Keratinocyte (primary cell): ENCODE data around the gene PTPA. TPM values are rescaled to one million over a fixed set of nuclear protein-coding genes. Genes with fewer than 3 reads are reported as not detected.

Experiments
- DNase-seq: peaks from one replicate; pipeline ENCODE4 v3.0.0-alpha.2; 2011; ENCODE audit warnings: low read depth, missing footprints, low spot score
- FAIRE-seq: peaks from 2 replicates; lab custom pipeline; 2011; peaks lifted over from hg19 to GRCh38; lab: Jason Lieb, UNC
- H2AFZ ChIP-seq: 2 replicates; pipeline ENCODE4 v1.6.0; 2012; ENCODE audit warnings: low read length, control low read depth, inconsistent platforms; ENCODE audit not compliant: control insufficient read depth
- H3K27ac ChIP-seq: 2 replicates; pipeline ENCODE4 v1.5.1; 2011; ENCODE audit warnings: low read length; ENCODE audit not compliant: control insufficient read depth, insufficient read depth
- H3K27me3 ChIP-seq: 3 replicates; pipeline ENCODE4 v1.6.0; 2011; ENCODE audit warnings: low read length; ENCODE audit not compliant: control insufficient read depth, insufficient read depth; ENCODE audit errors: extremely low read depth
- H3K36me3 ChIP-seq, 2 experiments: 2 replicates in 1 of 2; 3 replicates in 1 of 2; pipeline ENCODE4 v1.5.1; 2011; ENCODE audit warnings: low read length in 2 of 2, mild to moderate bottlenecking in 1 of 2; ENCODE audit not compliant: control insufficient read depth in 2 of 2, insufficient read depth in 2 of 2; ENCODE audit errors: extremely low read depth in 1 of 2
- H3K4me1 ChIP-seq: 3 replicates; pipeline ENCODE4 v1.5.1; 2011; ENCODE audit warnings: low read length; ENCODE audit not compliant: control insufficient read depth, insufficient read depth; ENCODE audit errors: extremely low read depth
- H3K4me2 ChIP-seq: 3 replicates; pipeline ENCODE4 v1.6.0; 2011; ENCODE audit warnings: low read depth, low read length; ENCODE audit not compliant: control insufficient read depth, insufficient read depth; ENCODE audit errors: extremely low read depth
- H3K4me3 ChIP-seq, 3 experiments: fragments of 200-600 bp in 1 of 3; sonication (generic) in 1 of 3; 2 replicates in 2 of 3; 3 replicates in 1 of 3; pipeline ENCODE4 v1.5.1; 2011 to 2016; ENCODE audit warnings: low read length in 3 of 3, mild to moderate bottlenecking in 3 of 3, control low read depth in 2 of 3, inconsistent platforms in 1 of 3, low read depth in 1 of 3, mixed read lengths in 1 of 3, mixed run types in 1 of 3, moderate library complexity in 1 of 3; ENCODE audit not compliant: control insufficient read depth in 2 of 3, insufficient read depth in 2 of 3; ENCODE audit errors: extremely low read depth in 1 of 3
- H3K79me2 ChIP-seq: 2 replicates; pipeline ENCODE4 v1.6.0; 2012; ENCODE audit warnings: low read length; ENCODE audit not compliant: control insufficient read depth, insufficient read depth
- H3K9ac ChIP-seq: 3 replicates; pipeline ENCODE4 v1.6.0; 2011; ENCODE audit warnings: low read length; ENCODE audit not compliant: control insufficient read depth, insufficient read depth; ENCODE audit errors: extremely low read depth
- H3K9me1 ChIP-seq: 3 replicates; pipeline ENCODE4 v1.6.0; 2011; ENCODE audit warnings: low read length; ENCODE audit not compliant: control insufficient read depth, insufficient read depth; ENCODE audit errors: extremely low read depth
- H3K9me3 ChIP-seq: 2 replicates; pipeline ENCODE4 v1.5.1; 2012; ENCODE audit warnings: low read depth, low read length; ENCODE audit not compliant: control insufficient read depth
- H4K20me1 ChIP-seq: 3 replicates; pipeline ENCODE4 v1.6.0; 2011; ENCODE audit warnings: low read length; ENCODE audit not compliant: control insufficient read depth, insufficient read depth; ENCODE audit errors: extremely low read depth
- CTCF ChIP-seq, 3 experiments: IDR thresholded peaks in 1 of 3; conservative IDR thresholded peaks in 1 of 3; optimal IDR thresholded peaks in 1 of 3; 2 replicates in 2 of 3; 3 replicates in 1 of 3; pipeline versions ENCODE3 to v1.5.1; 2011; ENCODE audit warnings: low read length in 3 of 3, mild to moderate bottlenecking in 3 of 3, moderate library complexity in 2 of 3, control low read depth in 1 of 3, inconsistent platforms in 1 of 3; ENCODE audit not compliant: insufficient read depth in 2 of 3; ENCODE audit errors: extremely low read depth in 1 of 3
- EZH2 ChIP-seq: IDR thresholded peaks from one replicate; pipeline ENCODE4 v1.6.1; 2012; ENCODE audit warnings: inconsistent platforms, mild to moderate bottlenecking, low read length, moderate library complexity
- dilution Hi-C: fragments of 300-500 bp; cut with MboI; formaldehyde crosslinking; loops from one replicate; pipeline ENCODE4 v1.7.0; 2020; ENCODE audit warnings: low sequenced_read_pairs; ENCODE audit not compliant: extremely low pct_ligation_motif_present
- polyA plus RNA-seq, 5 experiments: library from polyadenylated mRNA; depleted of rRNA in 3 of 5; stranded (reverse) in 3 of 5; stranded (forward) in 1 of 5; unstranded in 1 of 5; fragments of >200 nt; gene quantifications; 1 replicate in 1 of 5; 2 replicates in 3 of 5; 3 replicates in 1 of 5; pipeline versions ENCODE4 v1.2.1 to v1.2.3, GENCODE V29; 2011 to 2012; ENCODE audit warnings: missing spikeins in 2 of 5, low read depth in 1 of 5, low replicate concordance in 1 of 5

Gene PTPA
- polyA plus RNA-seq, 1 donor (not counting 4 experiments of a cell fraction or from before 2014, with no cell fraction given): 98.0 TPM

- Histone ChIP-seq H3K9me1 (no peaks in the 10 kb centered on the region), H4K20me1 (no peaks in the 10 kb centered on the region), H3K9me3 (no peaks in the 10 kb centered on the region), H3K27me3 (no peaks in the 10 kb centered on the region), H3K36me3 (peaks cover 22 to 37% of the 10 kb centered on the region in 2 experiments), H3K4me3 (no peak overlapping the region), H2AFZ (no peak overlapping the region), H3K4me2 (no peak overlapping the region), H3K27ac (no peak overlapping the region), H3K79me2 (no peaks in the 10 kb centered on the region), H3K4me1 (no peaks in the 10 kb centered on the region), H3K9ac (no peak overlapping the region)
- DNase-seq (no peak), FAIRE-seq (no peak)
- dilution Hi-C loops: no loop called here
- no peak for TF ChIP-seq CTCF (optimal IDR thresholded peaks at IDR 0.05 in 1 of 3, IDR thresholded peaks at IDR 0.05 in 1 of 3, conservative IDR thresholded peaks at IDR 0.05 in 1 of 3; ENCODE audit: extremely low read depth in 1 of 3, insufficient read depth in 2 of 3, low read length in 3 of 3)
- TF ChIP-seq EZH2: no peak
Measured at GRCh38 chr9:129064499-129064908, 46.7 kb upstream of the PTPA start.

- H3K4me1 ChIP-seq: no peaks in the 10 kb centered on the region
- no peaks in the 10 kb centered on the region for H3K9me1 ChIP-seq
- peaks cover 15 to 24% of the 10 kb centered on the region in 2 experiments for H3K36me3 ChIP-seq
- H3K27ac ChIP-seq: no peak overlapping the region
- H2AFZ ChIP-seq: no peak overlapping the region
- no peaks in the 10 kb centered on the region for H4K20me1 ChIP-seq
- dilution Hi-C loops: no loop called here
- FAIRE-seq (no peak), DNase-seq (no peak)
- no peak overlapping the region for H3K4me3 ChIP-seq
- H3K27me3 ChIP-seq: no peaks in the 10 kb centered on the region
- no peaks in the 10 kb centered on the region for H3K9me3 ChIP-seq
- no peak for TF ChIP-seq CTCF (optimal IDR thresholded peaks at IDR 0.05 in 1 of 3, IDR thresholded peaks at IDR 0.05 in 1 of 3, conservative IDR thresholded peaks at IDR 0.05 in 1 of 3; ENCODE audit: extremely low read depth in 1 of 3, insufficient read depth in 2 of 3, low read length in 3 of 3)
- TF ChIP-seq EZH2: no peak
- no peak overlapping the region for H3K4me2 ChIP-seq
- no peaks in the 10 kb centered on the region for H3K79me2 ChIP-seq
- H3K9ac ChIP-seq: no peak overlapping the region
Measured at GRCh38 chr9:129068110-129068509, 43.1 kb upstream of the PTPA start.
